PC-3 (cell line): ENCODE measurements around the gene DNAH10. TPM values are rescaled to one million over a fixed set of nuclear protein-coding genes. Genes with fewer than 3 reads are reported as not detected.

ENCODE experiments used
- ATAC-seq: fragments of 200-7000 bp; cut with Tn5 transposase; 2 replicates; pipeline ENCODE4 v1.9.1; 2020; ENCODE audit warnings: mild to moderate bottlenecking, moderate library complexity
- BruUV-seq: library from RNA; stranded (reverse); fragments of 400-500 nt; replicated peaks from 2 replicates; lab custom pipeline; 2021; lab: Mats Ljungman, UMichigan
- CTCF ChIA-PET: fragments of 300-600 bp; sonication (Branson Sonifier 250); formaldehyde crosslinking; loops from one replicate; lab custom pipeline; 2022; ENCODE audit warnings: antibody characterized with exemption; lab: Charles Lee
- POLR2A ChIA-PET: fragments of 300-600 bp; sonication (Branson Sonifier 250); formaldehyde crosslinking; loops from one replicate; lab custom pipeline; 2022; ENCODE audit warnings: antibody characterized with exemption; ENCODE audit not compliant: unreplicated experiment; lab: Charles Lee
- DNase-seq: peaks from one replicate; pipeline ENCODE4 v3.0.0-alpha.2; 2015
- H2AFZ ChIP-seq: fragments of 300-600 bp; sonication (generic); 2 replicates; pipeline ENCODE4 v1.6.0; 2016; ENCODE audit warnings: antibody characterized with exemption, low read length
- H3F3A ChIP-seq: fragments of 300-600 bp; sonication (generic); one replicate; pipeline ENCODE4 v1.6.0; 2017; ENCODE audit warnings: antibody characterized with exemption, low read length, control low read depth, mild to moderate bottlenecking; ENCODE audit not compliant: unreplicated experiment
- H3K27ac ChIP-seq: fragments of 300-600 bp; sonication (generic); 2 replicates; pipeline ENCODE4 v1.5.1; 2016; ENCODE audit warnings: mild to moderate bottlenecking, low read length
- H3K27me3 ChIP-seq: fragments of 300-600 bp; sonication (generic); 2 replicates; pipeline ENCODE4 v1.6.1; 2016; ENCODE audit warnings: low read length, mixed read lengths
- H3K36me3 ChIP-seq: fragments of 300-600 bp; sonication (generic); 2 replicates; pipeline ENCODE4 v1.6.1; 2016; ENCODE audit warnings: low read depth, mixed run types, low read length, mixed read lengths
- H3K4me1 ChIP-seq: fragments of 300-600 bp; sonication (generic); 2 replicates; pipeline ENCODE4 v1.5.1; 2016; ENCODE audit warnings: low read length; ENCODE audit not compliant: insufficient read depth
- H3K4me2 ChIP-seq: fragments of 300-600 bp; sonication (generic); 2 replicates; pipeline ENCODE4 v1.6.0; 2016; ENCODE audit warnings: low read length
- H3K4me3 ChIP-seq: fragments of 300-600 bp; sonication (generic); 2 replicates; pipeline ENCODE4 v1.5.1; 2016; ENCODE audit warnings: mild to moderate bottlenecking, low read length, mixed read lengths
- H3K79me2 ChIP-seq: fragments of 300-600 bp; sonication (generic); 2 replicates; pipeline ENCODE4 v1.6.1; 2017; ENCODE audit warnings: low read length, mixed read lengths
- H3K9ac ChIP-seq: fragments of 300-600 bp; sonication (generic); 2 replicates; pipeline ENCODE4 v1.6.0; 2016; ENCODE audit warnings: mild to moderate bottlenecking, low read length
- H3K9me2 ChIP-seq: fragments of 300-600 bp; sonication (generic); replicated peaks from 2 replicates; pipeline ENCODE4 v1.6.1; 2016; ENCODE audit warnings: mixed run types, low read length, mixed read lengths
- H3K9me3 ChIP-seq: fragments of 300-600 bp; sonication (generic); 2 replicates; pipeline ENCODE4 v1.6.1; 2016; ENCODE audit warnings: low read length, mixed read lengths
- H4K20me1 ChIP-seq: fragments of 300-600 bp; sonication (generic); 2 replicates; pipeline ENCODE4 v1.6.1; 2016; ENCODE audit warnings: low read length, mixed read lengths
- CTCF ChIP-seq: fragments of 300-600 bp; sonication (generic); conservative IDR thresholded peaks from 2 replicates; pipeline ENCODE4 v1.5.1; 2017; ENCODE audit warnings: antibody characterized with exemption, low read depth, mild to moderate bottlenecking, low read length
- EZH2 ChIP-seq: fragments of 300-600 bp; sonication (generic); IDR thresholded peaks from one replicate; pipeline ENCODE4 v1.6.1; 2017; ENCODE audit warnings: antibody characterized with exemption, mild to moderate bottlenecking, low read length; ENCODE audit not compliant: unreplicated experiment
- EZH2phosphoT487 ChIP-seq: fragments of 300-600 bp; sonication (generic); IDR thresholded peaks from 2 replicates; pipeline ENCODE4 v1.6.1; 2018; ENCODE audit warnings: mild to moderate bottlenecking, antibody characterized with exemption, low read length, borderline replicate concordance
- intact Hi-C: fragments of 100-400 bp; cut with micrococcal nuclease; formaldehyde crosslinking; loops from 2 replicates; pipeline ENCODE4 v1.9.0; 2023
- total RNA-seq: library from RNA; depleted of rRNA; stranded (reverse); fragments of >200 nt; gene quantifications from 2 replicates; pipeline ENCODE4 v1.2.3, GENCODE V29; 2014

DNAH10 gene
- total RNA-seq, 1 experiment from 2014 or later: 0.15 TPM

DNA sequence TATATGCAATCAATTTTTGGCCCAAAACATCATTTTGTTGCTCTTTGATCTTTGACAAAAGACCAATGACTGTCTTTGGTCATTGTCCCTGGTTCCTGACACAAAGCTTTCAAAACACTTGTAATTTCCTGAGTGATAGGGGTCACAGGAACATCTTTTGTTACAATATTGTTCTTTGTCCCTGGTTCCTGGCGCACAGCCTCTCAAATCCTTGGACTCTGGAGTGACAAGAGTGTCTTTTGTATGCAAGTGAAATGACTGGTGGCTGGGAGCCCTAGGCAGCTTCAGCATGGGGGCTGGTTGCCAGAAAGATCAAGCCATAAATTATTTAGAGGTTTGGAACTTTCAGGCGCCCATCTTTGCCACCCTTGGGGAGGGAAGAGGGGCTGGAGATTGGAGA, 53.9 kb downstream of the DNAH10 start:
- H3K4me1 ChIP-seq: no peaks in the 10 kb centered on the region
- no peak overlapping the region for H3K27ac ChIP-seq
- no peaks in the 10 kb centered on the region; the same call in 1 of the 2 replicates for H3K27me3 ChIP-seq
- ATAC-seq (no peak), DNase-seq (no peak)
- no peaks in the 10 kb centered on the region for H3K9me2 ChIP-seq
- POLR2A ChIA-PET: no interaction called here
- no peaks in the 10 kb centered on the region for H3F3A ChIP-seq
- H3K79me2 ChIP-seq: no peaks in the 10 kb centered on the region
- TF ChIP-seq EZH2 (no peak), EZH2phosphoT487 (no peak), CTCF (no peak)
- CTCF ChIA-PET: no interaction called here
- H3K36me3 ChIP-seq: no peaks in the 10 kb centered on the region
- no peak overlapping the region for H3K9ac ChIP-seq
- no TSS peak for BruUV-seq
- intact Hi-C loops: no loop called here
- H3K4me2 ChIP-seq: no peak overlapping the region
- H3K4me3 ChIP-seq: no peak overlapping the region
- H2AFZ ChIP-seq: no peak overlapping the region
- peaks cover 10% of the 10 kb centered on the region; the same call in 1 of the 2 replicates for H3K9me3 ChIP-seq
- H4K20me1 ChIP-seq: no peaks in the 10 kb centered on the region

DNA sequence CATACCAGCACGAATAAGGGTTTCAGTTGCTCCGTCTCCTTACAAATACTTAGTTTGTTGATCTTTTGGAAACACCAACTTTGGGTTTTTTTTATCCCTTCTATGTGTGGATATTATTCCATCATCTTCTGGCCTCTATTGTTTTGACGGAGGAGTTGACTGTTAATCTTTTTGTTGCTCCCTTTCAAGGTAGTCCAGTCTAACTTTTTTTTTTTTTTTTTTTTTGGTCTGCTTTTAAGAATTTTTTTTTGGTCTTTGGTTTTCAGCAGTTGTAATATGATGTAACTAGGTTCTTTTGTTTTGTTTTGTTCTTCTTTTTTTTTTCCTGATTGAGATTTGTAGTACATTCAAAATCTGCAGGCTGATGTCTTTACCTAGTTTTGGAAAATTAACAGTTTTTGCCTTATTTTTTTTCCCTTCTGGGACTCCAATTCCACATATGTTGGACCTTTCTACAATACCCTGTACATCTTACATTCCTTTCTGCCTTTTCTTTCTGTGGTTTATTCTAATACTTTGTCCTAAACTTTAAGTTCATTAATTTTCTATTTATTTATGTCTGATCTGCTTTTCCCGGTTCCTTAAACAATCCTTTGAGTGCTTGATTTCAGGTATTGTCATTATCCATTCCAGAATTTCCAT, 54.9 kb downstream of the DNAH10 start:
- ATAC-seq: no peak

More for the DNA sequence above, 54.9 kb downstream of the DNAH10 start:
- no peak for DNase-seq
- H3K4me3 ChIP-seq: no peak overlapping the region
- intact Hi-C loops: no loop called here
- no peaks in the 10 kb centered on the region; the same call in 1 of the 2 replicates for H3K27me3 ChIP-seq
- H3K4me2 ChIP-seq: no peak overlapping the region
- ChIA-PET POLR2A (no interaction called here), CTCF (no interaction called here)
- H3K27ac ChIP-seq: no peak overlapping the region
- no peak overlapping the region for H2AFZ ChIP-seq
- no peaks in the 10 kb centered on the region for H3K4me1 ChIP-seq
- H3K79me2 ChIP-seq: no peaks in the 10 kb centered on the region
- H3K36me3 ChIP-seq: no peaks in the 10 kb centered on the region
- H3K9ac ChIP-seq: no peak overlapping the region
- BruUV-seq: no TSS peak
- H4K20me1 ChIP-seq: no peaks in the 10 kb centered on the region
- peaks cover 10% of the 10 kb centered on the region; the same call in 1 of the 2 replicates for H3K9me3 ChIP-seq
- TF ChIP-seq EZH2: no peak
- no peak for TF ChIP-seq EZH2phosphoT487
- no peak for TF ChIP-seq CTCF
- no peaks in the 10 kb centered on the region for H3F3A ChIP-seq
- H3K9me2 ChIP-seq: no peaks in the 10 kb centered on the region
